Stimulated activated CD8-positive, alpha-beta memory T cell treated with anti-CD3 and anti-CD28 coated beads, Interleukin-12 subunit alpha, Interleukin-12 subunit beta, amount 100 ng/mL, for 1 hour (primary cell): ENCODE results near the gene TUBA4B.

ENCODE experiments used
- DNase-seq: peaks from one replicate; pipeline ENCODE4 v3.0.0-alpha.2; 2020; ENCODE audit warnings: low read depth

TUBA4B gene

DNA sequence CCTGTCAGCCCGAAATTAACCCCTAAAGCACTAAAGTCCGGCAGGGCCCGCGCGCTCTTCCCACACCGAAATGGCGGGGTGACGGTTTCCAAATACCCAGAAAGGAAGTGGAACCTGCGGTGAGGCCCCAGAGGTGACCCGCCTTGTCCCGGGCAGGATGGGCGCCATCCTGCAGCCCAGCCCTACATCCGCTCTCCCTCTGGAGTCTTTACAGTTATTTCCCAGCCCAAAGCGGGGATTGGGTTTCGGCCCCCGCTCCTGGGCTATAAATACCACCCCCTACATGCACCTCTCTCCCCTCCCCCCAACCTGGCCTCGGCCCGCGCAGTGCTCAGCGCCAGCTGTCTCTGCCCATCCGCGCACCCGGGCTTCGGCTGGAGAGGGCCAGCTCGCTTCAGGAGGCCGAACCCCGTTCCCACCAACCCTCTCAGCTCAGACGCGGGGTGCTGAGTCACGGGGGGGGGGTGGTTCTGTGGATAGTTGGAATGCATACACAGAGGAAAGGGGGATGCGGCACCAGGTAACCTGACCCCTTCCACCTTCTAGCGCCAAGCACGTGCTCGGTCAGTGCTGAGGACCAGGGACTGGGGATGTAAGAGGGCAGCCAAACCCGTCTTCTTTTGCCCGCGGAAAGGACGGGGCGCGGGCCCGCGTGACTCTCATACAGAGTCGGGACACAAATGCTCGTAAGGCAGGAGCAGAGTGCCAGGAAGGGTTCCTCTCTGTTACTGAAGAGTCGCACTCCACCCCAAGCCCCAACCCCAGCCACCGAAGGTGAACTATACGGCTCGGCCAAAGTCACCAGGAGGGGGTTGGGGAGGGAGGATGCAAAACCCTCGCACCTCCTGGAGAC lies at the start of gene TUBA4B:
Gene TUBA4B (plus strand): TSS at position 344 of the 853 bp plus-strand sequence. CDS start 165 bp downstream, at position 509.
- DNase-seq, result peak; percentile 15

DNA sequence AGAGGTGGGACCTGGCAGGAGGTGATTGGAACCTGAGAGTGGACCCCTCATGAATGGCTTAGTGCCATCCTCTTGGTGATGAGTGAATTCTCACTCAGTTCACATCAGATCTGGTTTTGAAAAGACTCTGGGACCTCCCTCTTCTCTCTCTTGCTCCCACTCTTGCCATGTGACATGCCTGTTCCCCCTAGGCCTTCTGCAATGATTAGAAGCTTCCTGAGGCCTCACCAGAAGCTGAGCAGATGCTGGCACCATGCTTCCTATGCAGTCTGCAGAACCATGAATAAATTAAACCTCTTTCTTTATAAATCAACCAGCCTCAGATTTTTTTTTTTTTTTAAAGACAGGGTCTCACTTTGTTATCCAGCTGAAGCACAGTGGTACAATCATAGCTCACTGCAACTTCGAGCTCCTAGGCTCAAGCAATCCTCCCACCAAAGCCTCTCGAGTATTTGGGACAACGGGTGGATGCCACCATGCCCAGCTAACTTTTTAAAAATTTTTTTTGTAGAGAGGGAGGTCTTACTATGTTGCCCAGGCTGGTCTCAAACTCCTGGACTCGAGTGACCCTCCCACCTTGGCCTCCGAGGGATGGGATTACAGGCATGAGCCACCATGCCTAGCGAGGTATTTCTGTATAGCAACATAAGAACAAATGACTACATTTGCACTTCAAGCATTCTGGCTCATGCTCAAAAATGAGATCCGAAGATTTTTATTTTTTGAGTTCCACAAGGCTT lies 48.4 kb upstream of the TUBA4B start:
- no peak for DNase-seq

DNA sequence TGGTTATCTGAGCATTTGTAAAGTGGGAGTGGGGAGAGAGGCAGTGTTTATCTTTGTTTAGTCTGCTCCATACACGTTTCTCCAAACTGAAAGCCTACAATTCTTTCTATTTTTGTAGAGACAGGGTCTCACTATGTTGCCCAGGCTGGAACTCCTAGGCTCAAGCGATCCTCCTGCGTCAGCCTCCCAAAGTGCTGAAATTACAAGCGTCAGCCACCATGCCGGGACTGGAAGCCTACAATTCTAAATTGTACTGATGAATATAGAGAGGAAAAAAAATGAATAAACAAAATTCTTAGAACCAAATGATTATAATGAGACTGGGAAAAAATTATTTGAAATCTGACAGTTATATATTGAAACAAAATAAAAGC lies 47.9 kb upstream of the TUBA4B start:
- DNase-seq, result no peak

DNA sequence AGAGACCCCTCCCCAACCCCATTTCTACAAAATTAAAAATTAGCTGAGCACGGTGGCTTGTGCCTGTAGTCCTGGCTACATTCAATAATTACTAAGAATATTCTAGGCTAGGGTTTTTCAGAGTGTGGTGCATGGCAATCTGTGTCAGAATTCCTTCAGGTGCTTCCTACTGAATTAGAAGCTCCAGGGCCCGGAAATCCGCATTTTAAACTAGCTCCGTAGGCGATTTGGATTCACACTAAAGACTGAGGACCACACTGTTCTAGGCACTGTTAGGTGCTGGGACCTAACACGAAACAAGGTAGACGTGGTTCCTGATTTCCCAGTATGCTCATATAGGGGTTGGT lies 47.1 kb upstream of the TUBA4B start:
- DNase-seq, result no peak

DNA sequence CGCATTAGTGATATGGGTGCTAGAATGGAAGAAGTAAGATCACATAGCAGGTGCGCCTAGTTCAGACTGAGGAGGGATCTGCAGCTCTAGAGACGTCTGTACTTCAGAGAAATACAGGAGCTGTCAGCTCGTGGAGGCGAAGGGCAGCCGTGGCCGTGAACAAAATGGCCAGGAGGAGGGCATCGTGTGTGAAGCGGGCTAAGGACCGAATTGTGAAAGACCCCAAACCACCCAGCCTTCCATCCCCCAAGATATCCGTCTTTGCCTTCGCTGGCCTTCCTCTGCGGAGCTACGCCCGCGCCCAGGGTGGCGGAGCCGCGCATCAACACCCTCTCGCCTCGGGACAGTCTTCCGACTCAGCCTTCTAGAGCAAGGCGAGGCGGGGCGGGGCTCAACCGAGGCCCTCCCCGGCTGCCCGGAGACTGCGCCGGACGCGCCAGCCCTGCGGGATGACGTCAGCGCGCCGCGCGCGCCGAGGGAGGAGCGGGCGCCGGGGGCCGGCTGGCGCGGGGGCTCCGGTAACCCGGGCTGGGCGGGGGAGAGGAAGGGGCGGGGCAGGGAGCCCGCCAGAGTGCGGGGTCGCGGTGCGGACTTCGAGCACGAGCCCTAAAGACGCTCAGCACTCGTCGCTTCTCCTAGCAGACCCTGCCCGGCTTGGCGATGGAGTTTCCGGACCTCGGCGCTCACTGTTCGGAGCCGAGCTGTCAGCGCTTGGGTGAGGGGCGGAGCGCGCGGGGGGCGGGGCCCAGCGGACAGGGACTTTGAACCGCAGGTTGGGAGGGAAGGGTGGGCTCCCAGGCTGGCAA lies 46.5 kb upstream of the TUBA4B start, which contains the start of gene ZFAND2B:
Gene ZFAND2B (plus strand): TSS at position 455 of the 806 bp plus-strand sequence. CDS start 206 bp downstream, at position 661.
- DNase-seq, result peak; percentile 89

DNA sequence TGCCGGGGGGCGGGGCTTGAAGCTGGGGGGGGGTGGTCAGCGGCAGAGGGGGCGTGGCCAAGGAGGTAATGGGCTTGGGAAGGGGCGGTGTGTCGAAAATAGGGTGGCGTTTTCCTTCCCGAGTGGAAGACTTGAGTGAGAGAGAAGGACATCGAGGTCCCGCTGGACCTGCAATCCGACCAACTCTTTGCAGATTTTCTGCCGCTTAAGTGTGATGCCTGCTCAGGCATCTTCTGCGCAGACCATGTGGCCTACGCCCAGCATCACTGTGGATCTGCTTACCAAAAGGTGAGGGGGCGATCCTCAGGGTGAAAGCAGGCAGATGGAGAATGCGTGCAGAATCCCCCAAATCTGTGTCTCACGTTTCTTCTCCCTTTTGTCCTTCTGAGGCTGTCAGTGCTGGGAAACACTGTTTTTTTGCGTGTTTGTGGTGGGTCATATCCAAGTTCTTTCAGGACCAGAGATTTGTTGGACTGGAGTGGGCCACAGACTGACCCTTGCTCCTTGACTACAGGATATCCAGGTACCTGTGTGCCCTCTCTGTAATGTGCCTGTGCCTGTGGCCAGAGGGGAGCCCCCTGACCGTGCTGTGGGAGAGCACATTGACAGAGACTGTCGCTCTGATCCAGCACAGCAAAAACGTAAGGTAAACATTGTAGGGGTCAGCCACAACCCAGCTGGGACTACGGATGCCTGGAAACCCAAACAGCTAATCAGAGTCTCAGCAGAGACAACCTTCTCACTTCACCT lies 45.7 kb upstream of the TUBA4B start:
- no peak for DNase-seq

DNA sequence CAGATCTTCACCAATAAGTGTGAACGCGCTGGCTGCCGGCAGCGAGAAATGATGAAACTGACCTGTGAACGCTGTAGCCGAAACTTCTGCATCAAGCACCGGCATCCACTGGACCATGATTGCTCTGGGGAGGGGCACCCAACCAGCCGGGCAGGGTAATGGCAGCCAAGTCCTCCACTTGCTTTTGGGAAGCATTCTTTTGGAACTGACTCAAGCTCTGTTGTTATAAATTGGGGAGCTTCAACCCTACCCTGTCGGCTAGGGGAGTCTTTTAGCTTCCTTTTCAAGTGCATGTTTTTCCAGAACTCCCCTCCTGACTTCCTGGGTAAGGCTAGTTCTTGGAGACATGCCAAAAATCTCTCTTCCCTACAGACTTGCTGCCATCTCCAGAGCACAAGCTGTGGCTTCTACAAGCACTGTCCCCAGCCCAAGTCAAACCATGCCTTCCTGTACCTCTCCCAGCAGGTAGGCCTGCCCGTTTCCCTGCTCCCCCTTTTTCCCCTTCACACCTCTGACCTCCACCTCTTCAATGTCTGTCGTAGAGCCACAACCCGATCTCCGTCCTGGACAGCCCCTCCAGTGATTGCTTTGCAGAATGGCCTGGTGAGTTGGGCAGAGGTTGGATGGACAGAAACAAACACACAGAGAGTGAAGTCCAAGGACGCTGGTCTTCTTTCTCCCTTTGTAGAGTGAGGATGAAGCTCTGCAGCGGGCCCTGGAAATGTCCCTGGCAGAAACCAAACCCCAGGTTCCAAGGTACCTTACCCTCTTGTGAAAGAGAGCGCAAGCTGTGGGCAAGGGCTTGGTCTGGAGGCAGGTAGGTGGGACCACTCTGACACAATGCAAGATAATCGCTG lies 44.9 kb upstream of the TUBA4B start:
- DNase-seq, result no peak

DNA sequence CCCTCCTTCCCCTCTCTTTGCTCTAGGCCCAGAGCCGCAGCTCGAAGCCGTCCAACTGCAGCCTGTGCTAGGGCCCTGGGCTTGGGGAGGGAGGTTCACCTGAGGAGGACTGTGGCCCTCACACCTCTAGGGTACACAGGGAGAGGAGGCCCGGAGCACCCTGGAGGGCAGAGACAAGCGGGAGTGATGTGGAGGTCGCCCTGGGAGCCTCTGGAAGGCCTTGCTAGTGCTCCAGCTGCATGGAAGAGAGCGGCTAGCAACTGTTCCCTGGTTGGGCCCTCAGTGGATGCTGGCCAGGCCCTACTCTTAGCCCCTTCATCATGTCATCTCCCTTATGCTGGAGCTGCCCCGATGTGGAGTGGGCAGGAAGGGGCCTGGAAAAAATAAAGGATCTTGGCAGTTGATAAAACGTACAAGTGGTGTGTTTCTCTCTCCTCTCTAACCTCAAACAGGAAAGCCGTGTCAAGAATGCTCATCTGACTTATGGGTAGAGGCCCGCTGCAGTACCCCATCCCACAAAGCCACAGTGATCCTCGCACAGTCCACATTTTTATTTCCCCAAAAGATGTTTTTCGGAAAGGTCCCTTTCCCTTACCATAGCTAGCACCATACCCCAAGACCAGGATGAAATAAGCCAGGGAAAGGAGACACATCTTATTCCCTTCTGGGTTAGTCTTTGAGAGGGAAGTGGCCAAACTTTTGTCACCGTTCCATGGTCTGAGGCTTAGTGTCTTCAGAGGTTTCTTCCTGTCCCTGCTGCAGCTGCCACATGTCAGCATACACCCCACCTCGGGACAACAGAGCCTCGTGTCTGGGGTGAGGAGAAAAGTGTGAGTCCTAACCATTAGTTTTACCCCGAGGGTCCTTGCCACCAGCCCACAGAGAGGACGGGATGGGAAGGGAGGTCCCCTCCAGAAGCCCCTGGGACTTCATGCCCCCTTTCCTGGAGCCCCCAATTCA lies 43.5 kb upstream of the TUBA4B start:
- no peak for DNase-seq

DNA sequence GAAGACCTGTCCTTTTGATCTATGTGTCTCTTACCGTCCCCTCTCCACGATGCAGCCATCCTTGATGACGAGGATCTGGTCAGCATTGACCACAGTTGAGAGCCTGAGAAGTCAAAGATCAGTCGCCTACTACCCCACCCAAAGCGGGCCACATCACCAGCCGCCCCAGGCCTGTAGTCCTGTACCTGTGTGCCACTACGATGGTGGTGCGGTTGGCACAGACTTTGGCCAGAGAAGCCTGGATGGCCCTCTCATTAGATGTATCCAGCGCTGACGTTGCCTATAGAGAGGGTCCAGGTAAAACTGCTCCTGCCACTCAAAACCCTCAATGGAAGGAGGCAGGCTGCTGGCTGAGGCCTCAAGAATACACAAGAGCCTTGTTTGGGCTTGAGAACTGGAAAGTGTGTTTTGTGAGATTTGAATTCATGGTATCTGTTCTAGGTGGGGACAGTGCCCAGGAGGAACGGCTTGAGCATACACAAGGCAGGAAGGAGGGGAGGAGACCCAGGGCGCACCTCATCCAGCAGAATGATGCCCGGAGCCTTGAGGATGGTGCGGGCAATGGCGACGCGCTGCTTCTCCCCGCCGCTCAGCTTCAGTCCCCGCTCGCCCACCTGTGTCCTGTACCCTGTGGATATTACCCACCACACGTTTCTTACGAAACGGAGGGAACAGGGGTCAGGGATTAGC lies 42.7 kb upstream of the TUBA4B start:
- DNase-seq, result no peak

DNA sequence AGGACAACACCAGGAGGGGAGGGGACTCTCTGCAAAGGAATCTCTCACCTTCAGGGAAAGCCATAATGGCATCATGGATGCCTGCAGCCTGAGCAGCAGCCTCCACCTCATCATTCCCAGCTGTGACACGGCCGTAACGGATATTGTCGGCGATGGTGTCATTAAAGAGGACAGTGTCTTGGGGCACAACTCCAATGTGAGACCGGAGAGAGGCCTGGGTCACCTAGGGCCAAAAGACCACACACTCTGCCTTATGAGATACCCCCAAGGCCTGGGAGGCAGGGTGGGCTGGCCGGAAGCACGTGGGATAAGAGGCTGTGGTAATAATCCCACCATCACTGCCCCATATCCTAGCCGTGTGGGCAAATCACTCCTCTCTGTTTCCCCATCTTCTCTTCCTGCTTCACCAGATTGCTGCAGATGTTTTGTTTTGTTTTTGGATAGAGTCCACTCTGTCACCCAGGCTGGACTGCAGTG lies 42.1 kb upstream of the TUBA4B start:
- no peak for DNase-seq

DNA sequence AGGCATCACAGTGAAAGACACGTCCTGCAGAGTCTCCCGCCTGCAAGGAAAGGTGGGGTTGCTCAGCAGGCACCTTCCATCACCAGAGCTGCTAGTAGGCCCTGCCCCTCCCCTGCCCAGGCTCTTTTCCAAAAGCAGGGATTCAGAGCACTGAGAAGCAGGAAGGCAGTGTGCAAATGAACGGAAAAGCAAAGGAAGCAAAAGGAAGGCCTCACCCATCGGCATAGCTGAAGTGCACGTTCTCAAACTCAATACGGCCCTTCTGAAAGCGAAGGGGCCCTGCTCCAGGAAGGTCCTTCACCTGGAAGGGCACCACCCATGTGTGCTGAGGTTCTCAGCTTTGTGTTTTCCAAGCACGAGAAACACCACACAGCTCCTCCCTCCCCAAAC lies 40.0 kb upstream of the TUBA4B start:
- no peak for DNase-seq

DNA sequence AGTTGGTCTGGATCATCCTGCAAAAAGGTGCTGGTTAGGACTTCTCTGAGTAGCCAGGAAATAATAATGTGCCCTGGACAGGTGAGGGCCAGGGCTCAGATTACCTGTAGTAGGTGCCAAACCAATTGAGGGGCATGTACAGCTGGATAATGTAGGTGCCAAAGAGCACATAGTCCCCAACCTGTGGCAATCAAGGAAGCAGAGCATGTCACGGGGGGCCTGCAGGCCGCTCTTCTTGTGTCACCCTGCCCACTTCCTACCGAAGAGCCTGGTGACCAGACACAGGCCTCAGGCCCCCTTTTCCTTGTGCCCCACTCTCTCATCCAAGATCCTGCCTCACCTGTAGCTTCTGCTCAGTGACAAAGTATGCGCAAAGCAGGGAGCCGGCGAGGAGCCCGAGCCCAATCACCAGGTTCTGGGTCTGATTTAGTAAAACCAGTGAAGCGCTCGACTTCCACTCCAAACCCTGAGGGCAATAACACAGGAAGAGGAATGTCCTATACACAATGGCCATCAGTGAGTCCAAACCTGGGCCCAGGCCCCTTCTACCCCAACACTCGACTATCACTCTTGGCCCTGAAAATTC lies 39.5 kb upstream of the TUBA4B start:
- DNase-seq, result no peak

DNA sequence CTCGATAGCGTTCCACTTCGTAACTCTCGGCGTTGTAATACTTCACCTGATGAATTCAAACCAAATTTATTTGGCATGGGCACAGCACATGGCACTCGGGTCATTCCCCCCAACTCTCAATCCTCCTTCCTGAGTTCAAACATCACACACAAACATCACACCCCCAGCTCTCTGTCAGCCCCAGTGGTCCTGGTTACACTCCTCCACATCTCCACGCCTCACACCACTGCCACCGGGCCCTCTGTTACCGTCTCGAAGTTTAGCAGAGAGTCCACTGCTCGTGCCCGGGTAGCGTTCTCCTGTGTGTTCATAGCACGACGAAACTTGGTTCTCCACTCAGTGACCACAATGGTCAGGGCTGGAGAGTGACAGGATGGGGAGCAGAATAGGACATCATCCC lies 38.9 kb upstream of the TUBA4B start:
- no peak for DNase-seq

DNA sequence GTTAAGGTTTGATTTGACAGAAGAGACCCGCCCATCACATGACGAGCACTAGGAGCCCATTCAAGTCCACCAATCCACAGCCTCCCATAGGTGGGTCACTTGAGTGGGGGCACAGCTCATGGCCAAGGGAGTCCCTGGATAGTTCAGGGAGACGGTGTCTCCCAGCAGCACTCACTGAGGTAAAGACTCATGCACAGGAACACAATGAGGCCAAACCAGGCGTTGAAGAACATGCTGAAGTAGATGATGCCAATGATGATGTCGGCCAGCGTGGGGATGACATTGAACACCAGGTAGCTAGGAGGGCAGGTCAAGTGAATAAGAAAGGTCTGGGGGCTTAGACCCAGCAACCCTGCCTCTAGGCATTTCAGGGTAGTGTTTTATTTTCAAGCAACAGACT lies 38.3 kb upstream of the TUBA4B start:
- no peak for DNase-seq

DNA sequence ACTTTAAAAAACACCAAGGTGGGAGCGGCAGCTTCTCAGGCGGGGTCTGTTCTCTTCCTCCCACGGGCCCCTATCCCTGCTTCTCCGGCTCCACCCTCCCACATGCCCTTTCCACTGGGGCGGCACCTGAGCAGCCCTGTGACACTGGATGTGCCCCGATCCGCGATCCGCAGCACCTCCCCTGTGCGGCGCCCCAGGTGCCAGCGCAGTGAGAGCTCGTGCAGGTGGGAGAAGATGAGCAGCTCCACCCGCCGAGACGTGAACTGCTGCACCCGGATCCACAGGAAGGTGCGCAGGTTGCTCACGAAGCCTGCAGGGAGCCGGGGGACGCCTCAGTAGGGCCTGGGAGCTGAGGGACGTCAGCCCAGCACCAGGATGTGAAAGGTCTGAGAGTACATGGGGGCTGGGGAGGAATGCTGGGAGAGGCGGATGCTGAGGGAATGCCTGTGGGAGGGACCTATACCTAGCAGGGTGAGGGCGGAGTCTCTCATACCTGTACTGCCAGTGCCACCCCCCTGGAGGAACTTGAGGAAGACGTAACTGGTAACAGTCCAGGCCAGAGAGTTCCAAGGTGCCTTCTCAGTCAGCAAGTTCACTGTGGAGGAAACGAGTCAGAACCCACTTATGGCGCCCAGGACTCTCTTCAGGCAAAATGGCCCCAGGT lies 37.0 kb upstream of the TUBA4B start:
- no peak for DNase-seq

DNA sequence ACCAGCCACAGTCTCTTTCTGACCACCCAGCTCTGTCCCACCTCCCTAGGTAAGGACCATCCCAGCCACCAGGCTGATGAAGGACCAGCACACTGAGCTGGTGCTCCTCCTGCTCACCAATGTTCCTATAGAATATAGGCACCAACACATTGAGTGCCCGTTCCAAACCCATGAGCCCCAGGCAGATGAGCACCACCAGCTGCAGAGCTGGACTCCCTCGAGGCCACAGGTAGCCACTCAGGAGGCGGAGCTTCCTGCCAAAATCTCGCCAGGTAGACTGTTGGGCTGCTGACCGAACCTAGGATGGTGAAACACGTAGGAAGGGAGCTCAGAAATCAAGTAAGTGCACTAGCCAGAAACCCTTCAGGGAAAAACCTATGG lies 36.5 kb upstream of the TUBA4B start:
- no peak for DNase-seq

DNA sequence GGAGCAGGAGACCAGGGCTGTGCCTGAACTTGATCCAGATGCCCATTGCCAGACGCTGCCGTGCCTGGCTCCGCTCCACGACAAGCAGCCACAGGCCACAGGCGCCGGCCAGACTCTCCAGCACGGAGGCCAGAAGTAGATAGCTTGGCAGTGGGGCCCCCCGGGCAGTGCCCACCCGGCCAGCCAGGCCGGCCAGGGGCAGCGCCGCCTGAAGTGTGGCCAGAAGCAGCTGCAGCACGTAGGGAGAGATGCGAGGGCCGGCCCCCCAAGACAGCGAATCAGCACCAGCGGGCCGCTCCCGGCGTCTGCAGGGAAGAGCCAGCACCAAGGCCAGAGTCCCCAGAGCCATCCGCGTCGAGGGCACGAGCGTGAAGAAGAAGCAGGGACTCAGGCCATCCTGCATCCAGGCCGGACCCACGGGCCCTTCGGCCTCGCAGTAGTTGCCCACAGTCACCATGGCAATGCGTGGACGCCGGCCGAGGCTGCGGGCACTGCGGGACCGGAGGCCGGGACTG lies 34.8 kb upstream of the TUBA4B start:
- DNase-seq, result no peak
